ENCODE results near the gene TPRG1L.

The TPRG1L gene

GRCh38 chr1:3649342-3650247 is 24.8 kb downstream of the TPRG1L start, which contains the start of gene WRAP73:
WRAP73 (minus strand) TSS chr1:3650103; CDS start chr1:3649999, 104 bp downstream.
- peak; percentile 78 for DNase-seq

GRCh38 chr1:3650248-3651025 is 25.6 kb downstream of the TPRG1L start:
- no peak for DNase-seq

DNA sequence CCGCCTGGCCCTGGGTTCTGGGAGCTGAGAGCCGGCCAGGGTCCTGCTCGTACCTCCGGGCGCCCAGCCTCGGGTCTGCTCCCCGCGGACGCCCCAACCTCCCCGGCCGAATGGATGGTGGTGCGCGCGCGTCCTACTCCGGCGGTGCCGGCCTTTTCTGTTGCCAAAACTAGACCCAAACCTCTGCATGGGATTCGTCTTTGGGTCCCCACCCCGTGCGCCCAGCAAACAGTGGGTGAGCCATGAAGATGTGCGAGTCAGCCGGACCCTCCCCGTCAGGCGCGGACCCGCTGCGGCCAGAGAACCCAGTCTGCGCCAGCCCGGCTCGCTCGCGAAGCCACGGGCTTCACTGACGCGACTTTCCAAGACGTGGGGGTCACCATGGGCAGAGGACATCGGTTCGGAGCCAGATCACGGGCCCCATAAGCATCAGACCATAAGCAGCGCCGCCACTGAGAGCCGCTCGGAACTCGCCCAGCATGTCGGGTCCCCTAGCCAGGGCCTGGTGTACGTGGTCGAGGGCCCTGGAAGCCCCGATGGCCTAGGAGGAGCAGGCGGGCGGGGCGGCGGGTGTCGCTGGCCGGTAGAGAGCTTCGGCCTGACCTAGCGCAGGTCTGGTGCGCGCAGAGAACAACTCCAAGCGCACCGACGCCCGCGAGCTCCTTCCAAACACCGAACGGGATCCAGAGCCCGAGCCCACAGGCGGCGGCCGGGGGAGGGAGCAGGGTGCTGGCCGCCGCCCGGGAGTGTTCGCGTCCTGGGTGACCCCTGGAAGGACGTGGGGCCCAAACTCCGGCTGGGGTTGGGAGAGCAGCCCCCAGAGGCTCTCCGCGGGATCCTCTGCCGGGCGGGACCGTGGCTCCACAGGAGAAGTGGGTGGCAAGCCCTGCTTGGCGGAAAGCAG is 26.5 kb downstream of the TPRG1L start:
- DNase-seq = no peak

DNA sequence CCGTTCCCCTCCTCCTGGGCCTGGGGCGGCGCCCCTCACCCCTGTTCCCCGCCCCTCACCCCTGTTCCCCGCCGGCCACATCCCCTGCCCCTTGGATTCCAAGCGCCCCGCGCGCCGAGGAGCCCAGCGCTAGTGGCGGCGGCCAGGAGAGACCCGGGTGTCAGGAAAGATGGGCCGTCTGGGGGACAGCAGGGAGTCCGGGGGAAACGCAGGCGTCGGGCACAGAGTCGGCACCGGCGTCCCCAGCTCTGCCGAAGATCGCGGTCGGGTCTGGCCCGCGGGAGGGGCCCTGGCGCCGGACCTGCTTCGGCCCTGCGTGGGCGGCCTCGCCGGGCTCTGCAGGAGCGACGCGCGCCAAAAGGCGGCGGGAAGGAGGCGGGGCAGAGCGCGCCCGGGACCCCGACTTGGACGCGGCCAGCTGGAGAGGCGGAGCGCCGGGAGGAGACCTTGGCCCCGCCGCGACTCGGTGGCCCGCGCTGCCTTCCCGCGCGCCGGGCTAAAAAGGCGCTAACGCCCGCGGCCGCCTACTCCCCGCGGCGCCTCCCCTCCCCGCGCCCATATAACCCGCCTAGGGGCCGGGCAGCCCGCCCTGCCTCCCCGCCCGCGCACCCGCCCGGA is 27.2 kb downstream of the TPRG1L start, which contains the start of gene TP73:
TP73 (plus strand) TSS at position 587 of the 618 bp plus-strand sequence. CDS start 29,850 bp downstream, outside the sequence.
- no peak for DNase-seq

DNA sequence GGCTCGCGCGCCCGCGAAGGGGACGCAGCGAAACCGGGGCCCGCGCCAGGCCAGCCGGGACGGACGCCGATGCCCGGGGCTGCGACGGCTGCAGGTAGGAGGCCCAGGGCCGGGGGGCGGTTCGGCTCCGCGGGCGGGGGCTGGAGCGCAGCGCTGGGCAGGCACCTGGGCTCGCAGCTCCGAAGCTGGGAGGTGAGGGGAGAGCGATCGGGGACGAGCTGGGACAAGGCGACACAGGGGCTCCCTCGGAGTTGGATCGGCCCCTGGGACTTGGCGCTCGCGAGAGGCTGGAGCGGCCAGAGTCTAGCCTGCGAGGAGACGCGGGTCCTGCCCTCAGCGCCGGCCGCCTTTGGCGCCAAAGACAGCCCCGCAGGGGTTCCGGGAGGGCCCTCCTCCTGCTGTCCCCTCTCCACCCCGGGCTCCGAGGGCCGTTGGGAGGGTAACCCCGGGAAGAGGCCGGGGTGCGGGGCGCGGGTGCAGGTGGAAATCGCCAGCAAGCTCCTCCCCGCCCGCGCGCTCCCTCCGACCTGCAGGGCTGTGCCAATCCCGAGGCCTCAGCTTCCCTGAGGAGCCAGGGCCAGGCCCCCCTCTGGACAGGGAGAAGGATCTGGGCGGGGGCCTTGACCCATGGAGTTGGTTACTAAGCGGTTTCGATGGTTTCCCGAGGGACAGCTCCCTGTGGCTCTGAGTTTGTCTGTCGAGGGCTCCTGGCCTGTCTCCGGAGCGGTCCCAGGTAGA is 27.9 kb downstream of the TPRG1L start:
- DNase-seq = no peak

DNA sequence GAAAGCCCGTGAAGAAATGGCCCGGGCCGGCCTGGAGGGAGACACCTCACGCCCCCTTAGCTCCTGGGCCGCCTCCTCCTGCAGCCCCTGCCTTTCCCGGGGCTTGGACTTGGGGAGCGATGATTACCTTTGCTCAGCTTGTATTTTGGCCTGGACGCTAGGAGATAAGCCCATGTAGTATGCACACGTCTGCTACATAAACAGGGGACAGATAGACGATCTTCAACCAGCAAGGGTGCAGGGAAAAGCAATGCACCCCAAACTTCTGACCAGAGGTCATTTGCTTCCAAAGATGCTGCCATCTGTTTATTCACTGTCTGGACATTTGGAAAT is 28.4 kb downstream of the TPRG1L start:
- DNase-seq = no peak

DNA sequence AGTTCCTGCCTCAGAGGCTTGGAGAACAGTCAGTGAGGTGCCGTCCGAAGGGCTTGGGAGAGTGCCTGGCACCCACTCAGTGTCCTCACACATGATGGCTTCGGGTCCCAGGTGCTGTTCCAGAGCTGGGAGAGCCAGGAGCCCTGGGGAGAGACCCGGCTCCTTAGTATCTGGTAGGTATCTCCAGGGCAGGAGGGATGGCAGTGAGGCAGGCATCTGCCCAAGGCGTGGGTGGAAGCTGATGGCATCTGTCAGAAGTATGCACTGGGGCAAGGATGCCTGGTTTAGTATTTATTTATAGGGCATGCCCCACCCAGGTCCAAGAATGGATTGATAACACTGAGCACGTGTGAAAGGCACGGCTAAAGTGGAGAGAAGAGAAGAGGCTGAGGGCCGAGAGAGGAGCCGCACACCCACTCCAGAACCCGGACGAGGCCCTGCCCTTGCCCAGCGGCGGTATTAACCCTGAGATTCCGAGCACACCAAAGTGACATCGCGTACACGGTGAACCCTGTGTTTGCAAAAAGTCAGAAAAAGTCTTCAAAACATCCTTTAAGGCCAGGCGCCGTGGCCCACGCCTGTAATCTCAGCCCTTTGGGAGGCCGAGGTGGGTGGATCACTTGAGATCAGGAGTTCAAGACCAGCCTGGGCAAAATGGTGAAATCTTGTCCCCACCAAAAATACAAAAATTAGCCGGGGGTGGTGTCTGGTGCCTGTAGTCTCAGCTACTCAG is 29.9 kb downstream of the TPRG1L start:
- DNase-seq = no peak

- no peak for DNase-seq
Observed at GRCh38 chr1:3656450-3657095, 31.8 kb downstream of the TPRG1L start.

- DNase-seq = no peak
Observed at GRCh38 chr1:3657096-3657475, 32.3 kb downstream of the TPRG1L start.

- no peak for DNase-seq
Observed at GRCh38 chr1:3657578-3658230, 32.9 kb downstream of the TPRG1L start.

DNA sequence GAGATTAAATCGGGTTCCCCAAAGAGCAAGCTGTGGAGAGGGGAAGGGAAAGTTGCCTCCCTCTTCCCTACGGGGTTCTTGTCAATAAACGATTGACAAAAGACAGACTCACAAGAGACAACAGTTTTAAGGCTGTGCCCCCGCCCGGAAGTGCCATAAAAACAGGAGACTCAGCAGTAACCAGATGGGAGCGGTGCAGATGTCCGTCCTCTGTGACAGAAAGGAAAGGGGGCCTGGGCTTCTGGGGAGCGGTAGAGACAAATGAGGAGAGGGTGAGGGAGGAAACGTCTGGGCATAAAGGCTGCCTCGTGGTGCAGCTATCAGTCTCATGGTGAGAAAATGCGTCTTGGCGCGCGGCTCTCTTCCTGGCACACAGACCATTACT is 33.4 kb downstream of the TPRG1L start:
- no peak for DNase-seq

GRCh38 chr1:3659093-3659492 is 34.3 kb downstream of the TPRG1L start:
- DNase-seq = no peak

DNA sequence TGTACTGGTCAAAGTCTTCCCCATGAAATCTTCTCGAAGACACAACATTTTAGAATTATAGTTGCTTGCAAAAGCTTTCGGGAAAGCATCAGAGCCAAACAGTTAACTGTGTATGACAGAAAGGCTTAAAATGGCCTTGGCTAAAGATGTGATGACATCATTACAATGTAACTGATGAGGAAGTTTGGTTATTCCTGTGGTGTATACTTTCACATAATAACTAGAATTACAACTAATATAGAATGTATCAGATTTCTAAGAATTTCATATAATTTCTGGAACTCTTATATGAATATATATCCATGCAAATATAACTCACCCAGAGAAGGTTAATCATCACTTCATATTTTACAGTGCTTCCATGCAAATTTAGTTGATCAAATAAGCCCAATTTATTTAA is 35.9 kb downstream of the TPRG1L start:
- no peak for DNase-seq

DNA sequence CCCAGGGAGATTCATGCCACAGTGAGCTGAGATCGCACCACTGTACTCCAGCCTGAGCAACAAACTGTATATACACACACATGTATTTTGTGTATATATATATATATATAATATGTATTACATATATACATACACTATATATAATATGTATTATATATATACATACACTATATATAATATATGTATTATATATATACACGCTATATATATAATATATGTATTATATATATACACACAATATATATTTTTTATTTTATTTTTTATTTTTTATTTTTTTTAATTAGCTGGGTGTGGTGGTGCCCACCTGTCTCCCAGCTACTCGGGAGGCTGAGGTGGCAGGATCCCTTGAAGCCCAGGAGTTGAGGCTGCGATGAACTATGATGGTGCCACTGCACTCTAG is 36.8 kb downstream of the TPRG1L start:
- DNase-seq = no peak

DNA sequence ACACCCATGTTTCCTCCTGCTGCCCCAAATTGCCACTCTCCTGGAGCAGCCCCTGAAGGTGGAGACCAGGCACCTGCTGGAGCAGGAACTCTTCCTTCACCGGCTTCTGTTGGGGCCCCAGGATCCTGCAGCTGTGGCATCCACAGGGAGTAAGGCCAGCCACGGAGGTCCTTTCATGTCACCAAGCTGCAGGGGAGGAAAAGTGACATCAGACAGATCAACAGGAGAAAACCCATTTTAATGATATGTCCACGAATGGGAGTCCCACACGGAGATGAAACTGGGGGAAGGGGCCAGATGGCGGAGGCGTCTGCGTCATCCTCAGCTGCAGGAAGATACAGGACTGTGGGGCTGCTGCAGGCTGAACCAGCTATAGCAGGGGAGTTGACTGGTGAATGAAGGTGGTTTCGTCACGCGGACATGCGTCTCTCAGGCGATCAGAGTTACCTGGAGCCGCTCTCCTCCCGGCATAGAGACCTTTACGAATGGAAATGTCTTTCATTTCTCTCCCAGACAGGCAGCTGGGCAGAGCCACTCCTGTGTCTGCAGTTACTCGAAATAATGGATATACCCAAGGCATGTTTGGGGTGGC is 37.4 kb downstream of the TPRG1L start:
- no peak for DNase-seq

DNA sequence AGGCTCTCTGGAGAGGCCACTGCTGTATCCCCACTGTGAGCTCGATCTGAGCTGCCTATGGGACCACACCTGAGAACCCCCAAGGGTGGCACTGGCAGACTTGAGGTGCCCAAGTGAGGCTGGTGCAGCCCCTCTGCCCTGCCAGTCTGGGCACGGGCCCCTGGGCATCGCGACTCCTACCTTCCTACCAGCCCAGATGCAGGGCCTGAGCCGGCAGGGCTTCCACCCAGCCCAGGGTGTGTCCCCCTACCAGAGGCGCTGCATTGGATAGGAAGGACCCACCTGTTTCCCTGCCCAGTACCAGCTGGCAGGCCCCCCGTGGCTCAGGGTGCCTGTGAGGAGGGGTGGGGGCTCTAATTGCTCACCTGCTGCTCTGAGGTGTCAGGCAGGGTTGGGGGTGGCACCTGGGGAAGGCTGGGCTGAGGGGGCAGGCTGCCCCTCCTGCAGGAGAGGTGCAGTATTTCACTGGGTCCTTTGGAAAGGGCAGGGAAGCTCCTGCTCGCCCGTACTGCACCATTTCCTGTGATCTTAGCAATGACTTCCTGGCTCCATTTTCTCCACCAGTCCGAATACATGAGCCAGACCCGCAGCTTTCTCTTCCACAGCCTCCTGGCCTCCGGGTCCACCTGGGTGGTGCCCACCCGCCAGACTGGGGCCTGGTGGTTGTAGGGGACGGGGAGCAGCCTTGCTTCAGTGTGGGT is 39.3 kb downstream of the TPRG1L start:
- no peak for DNase-seq

DNA sequence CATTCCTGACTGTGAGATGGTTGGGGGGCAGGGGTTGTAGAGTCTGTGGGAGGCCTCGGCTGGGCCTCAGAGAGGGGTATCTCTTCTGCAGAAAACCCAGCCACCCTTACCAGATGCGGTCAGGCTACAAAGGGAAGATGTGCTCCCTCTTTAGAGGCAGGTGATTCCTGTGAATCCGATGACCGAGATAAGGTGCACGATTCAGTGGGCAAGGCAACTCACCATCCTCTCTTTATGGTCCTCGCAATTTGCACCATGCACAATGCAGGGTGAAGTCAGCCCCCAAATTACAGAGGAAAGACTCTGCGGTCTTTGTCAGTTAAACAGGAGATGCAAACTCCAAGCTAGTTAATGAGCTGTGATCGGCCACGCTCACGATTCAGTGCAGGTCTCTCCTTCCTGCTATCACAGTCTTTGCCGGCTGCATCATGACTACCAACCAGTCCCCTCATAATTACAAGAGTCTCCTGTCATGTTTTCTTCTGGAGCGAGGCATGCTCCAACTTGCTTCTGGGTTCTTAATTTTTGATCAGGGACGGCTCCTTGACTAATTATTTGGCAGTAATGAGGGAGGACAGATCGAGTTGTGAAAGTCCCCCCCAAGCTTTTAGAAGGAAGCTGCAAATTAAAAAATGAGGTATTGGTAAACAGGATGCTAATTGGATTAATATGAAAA is 40.0 kb downstream of the TPRG1L start:
- DNase-seq = no peak

DNA sequence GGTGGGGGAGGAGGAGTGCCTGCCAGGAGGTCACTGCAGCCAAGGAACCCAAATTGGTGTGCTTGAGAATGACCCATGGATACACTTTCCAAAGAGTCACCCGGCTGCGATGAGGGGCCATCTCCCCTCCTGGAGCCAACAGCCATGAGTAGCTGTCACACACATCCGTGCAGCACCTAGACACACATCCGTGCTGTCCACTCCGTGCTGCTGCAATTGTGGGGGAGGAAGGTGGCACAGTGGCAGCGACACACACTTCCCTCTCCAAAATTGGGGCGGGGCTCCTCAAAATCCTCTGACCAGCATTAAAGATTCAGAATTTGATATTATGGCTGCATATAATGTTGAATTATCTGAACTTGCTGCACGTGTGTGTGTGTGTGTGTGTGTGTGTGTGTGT is 43.3 kb downstream of the TPRG1L start:
- DNase-seq = no peak

Measured in NCI-H1092 (cell line).